HG03066 (cell line): ENCODE measurements around the gene IRF2BP1.

Experiments
- ATAC-seq: cut with Tn5 transposase; IDR thresholded peaks from one replicate; pipeline ENCODE4 v1.9.1; 2021; ENCODE audit warnings: low read depth; ENCODE audit not compliant: unreplicated experiment

Gene IRF2BP1

GRCh38 chr19:45885556-45886426, at the start of gene IRF2BP1:
TSS of gene IRF2BP1 (minus strand) at chr19:45886141. CDS start at chr19:45885774, 367 bp downstream.
- peak; percentile 45 for ATAC-seq

DNA sequence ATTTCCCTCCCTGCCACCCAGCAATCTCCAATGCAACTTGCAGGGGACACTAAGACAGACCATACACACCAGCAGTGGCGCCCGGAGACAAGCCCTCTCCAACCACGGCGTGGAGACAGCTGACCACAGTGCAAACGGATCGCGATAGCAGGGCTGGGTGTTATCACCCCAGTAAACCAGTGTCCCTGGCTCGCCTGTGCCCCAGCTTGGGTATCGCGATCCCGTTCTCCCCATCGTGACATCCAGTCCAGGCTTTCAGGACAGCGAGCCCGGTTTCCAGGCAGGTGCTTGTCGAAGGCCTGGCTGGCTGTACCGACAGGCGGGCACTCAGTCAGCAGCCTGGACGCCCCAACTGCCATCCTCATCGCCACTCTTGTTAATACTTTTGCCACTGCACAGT, 49.3 kb upstream of the IRF2BP1 start:
- ATAC-seq = no peak

DNA sequence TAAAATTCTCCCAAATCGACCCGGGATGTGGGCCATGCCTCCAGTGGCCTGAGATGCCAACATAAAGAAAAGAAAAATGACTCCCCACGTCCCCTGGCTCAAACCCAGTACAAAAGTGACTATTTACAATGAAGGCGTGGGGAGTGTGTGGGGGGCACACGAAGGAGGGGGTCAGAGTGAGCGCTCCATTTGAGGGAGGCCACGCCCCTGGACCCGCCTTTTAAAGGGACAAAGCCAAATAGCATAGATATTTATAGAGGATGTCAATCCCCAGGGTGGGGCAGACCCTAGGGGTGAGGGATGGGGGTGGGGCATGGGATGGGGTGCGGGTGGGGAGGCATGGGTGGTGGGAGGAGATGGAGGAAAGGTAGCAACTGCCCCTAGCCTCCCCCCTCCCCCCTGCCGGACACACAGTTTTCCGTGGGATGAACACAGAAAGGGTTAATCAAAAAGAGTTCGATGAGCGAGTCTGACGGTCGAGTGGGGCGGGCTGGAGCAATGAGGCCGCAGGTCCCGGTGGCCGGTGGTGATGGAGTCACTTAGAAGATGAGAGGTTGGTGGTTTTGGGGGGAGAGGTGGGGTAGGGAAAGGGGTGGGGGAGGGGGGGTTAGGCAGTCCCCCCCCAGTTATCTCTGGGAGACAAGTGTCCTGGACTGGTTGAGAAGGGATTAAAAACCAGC, 48.8 kb upstream of the IRF2BP1 start:
- ATAC-seq = no peak

DNA sequence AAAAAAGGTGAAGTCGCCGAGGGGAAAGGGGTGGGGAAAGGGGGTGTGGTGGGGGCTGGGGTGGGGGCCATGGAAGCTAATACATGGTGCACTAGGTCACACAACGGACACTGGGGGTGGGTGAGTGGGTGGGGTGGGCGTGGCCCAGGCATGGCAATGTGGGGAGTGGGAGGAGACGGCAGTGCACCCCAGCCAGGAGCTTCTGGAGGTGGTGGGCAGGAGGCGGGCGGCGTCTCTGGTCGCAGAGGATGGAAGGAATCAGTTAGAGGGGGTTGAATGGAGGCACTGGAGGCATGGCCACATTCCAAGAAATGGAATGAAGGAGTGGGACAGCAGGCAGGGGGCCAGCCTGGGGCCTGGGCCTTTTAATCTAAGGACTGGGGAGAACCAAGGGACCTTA, 47.8 kb upstream of the IRF2BP1 start:
- no peak for ATAC-seq

DNA sequence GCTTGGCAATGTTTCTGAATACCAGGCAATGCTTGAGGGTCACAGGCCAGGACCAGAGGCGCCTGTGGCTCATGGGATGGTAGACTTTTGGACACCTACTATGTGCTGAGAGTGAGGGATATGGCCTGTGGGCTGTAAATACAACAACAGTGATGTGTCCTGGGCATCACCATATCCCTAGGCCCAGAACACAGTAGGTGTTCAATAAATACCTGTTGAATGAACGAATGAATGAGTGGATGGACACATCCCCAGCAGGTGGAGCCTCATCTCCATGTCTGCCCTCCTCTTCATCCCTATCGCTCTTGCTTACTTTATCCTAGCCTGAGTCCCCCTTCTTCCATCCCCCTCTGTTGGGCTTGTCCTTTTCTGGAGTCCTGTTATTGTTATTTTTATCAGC, 45.1 kb upstream of the IRF2BP1 start:
- ATAC-seq = no peak

DNA sequence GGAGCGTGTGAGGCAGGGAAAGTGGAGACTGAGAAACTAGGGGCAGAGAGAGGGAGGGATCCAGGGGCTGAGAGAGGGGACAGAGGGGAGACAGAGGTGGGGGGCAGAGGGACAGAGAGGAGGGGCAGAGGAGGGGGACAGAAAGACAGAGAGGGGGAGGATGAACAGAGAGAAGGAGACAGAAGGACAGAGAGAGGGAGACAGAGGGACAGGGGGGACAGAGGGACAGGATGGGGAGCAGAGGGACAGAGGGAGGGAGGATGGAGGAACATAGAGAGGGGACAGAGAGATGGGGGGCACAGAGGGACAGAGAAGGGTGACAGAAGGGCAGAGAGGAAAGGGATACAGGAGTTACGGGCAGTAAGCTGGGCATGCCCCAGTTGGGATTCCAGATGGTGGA, 43.3 kb upstream of the IRF2BP1 start:
- no peak for ATAC-seq

DNA sequence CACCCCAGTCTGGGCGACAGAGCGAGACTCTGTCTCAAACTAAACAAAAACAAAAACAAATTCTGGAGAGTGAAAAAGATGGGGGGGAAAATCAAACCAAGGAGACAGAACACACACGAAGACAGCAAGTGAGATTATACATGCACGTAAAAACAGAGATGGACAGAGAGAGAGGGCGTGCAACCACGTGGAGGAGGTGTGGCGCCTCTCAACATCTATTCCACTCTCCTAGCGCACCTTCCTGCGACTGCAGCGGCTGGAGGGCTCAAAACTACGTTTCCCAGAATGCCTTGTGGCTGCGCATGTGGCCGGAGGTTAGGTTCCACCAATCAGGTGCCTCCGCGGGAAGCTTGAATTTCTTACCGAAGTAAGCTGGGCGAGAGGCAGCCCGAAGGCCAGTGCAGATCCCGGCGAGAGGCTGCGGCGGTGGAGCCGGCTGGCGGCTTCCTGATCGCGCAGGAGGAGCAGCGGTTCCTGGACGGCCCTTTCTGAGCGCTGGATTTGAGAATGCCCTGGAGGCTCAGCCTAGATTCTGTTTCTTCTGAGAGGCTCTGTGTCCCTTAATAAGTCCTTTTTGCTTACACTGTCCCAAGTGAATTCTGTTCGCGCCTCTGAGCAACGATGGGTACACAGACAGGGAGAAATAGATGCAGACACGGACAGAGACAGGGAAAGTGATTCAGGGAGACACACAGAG, 41.8 kb upstream of the IRF2BP1 start:
- no peak for ATAC-seq

DNA sequence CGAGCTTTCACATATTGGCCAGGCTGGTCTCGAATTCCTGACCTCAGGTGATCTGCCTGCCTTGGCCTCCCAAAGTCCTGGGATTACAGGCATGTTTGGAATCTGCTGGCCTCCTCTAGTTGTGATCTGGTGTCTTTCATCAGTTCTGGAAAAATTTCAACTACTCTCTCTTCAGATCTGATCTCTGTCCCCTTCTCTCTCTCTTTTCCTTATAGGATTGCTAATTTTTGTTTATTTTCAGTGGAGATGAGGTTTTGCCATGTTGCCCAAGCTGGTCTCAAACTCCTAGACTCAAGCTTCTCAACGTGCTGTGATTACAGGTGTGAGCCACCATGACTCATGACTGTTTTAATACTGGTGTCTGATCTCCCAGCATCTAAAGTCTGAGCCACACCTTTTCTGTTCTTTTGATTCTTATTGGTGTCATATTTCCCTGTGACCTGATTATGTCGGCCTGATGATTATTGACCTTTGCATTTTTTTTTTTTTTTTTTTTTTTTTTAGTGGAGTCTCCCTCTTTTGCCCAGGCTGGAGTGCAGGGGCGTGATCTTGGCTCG, 39.0 kb upstream of the IRF2BP1 start:
- no peak for ATAC-seq

DNA sequence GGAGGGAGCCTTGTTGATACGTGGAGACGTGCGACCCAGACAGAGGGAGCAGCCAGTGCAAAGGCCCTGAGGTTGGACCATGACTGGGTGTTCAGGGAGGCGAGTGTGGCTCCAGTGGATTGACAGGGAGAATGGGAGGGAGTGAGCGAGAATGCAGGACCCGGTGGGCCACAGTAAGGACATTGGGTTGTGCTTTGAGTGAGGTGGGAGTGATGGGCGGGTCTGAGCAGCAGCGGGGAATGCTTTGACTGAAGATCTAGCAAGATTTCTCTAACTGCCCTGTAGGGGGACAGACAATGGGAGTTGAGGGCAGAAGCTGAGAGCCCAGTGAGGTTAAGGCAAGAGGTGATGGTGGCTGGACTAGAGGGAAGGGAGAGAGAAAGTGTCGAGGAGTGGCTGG, 36.3 kb upstream of the IRF2BP1 start:
- ATAC-seq = no peak

- no peak for ATAC-seq
Measured at GRCh38 chr19:45920458-45920857, 34.5 kb upstream of the IRF2BP1 start.

- ATAC-seq = no peak
Measured at GRCh38 chr19:45919678-45920077, 33.7 kb upstream of the IRF2BP1 start.

DNA sequence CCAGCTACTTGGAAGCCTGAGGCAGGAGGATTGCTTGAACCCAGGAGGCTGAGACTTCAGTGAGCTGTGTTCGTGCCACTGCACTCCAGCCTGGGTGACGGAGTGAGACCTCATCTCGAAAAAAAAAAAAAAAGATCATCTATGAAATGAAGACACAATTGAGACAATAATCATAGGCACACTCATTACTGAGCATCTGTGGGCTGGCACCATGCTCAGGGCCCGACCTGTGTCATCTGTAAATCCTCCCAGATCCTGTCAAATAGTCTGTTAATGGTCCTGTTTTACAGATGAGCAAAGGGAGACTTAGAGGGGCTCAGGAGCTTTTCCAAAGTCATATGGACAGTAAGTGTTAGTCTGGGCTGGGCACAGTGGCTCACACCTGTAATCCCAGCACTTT, 32.8 kb upstream of the IRF2BP1 start:
- no peak for ATAC-seq

DNA sequence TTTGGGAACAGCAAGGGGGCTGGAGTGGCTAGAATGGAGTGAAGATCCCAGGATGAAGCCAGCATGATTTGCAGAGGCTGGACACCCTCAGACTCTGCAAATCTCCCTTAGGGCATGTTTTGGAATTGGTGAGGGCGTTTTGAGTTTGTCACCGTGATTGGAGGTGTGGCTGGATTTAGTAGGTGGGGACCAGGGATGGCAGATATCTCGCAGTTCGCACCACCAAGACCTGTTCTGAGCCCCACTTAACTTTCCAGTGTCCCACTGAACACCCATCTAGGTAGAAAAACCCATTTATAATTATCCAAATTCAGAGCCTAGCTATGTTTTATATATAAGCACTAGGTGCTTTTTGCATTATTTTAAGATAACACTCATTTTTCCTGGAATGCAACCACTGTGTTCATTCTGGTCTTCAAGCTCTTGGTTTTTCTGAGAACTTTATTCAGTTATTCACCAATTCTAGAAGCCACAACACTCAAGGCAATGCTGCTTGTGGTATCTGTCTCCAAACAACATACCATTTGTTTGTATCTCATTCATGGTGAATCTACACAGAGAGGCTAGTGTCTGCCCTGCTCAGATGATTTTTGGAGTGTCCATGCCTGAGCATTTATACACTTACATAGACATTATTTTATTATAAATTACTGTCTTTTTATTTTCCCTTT, 31.6 kb upstream of the IRF2BP1 start:
- no peak for ATAC-seq

- no peak for ATAC-seq
Measured at GRCh38 chr19:45913874-45914830, 28.2 kb upstream of the IRF2BP1 start, which contains the start of gene NANOS2. TSS of gene NANOS2 (minus strand) at chr19:45914778. CDS start at chr19:45914693, 85 bp downstream.

GRCh38 chr19:45911291-45911690, 25.4 kb upstream of the IRF2BP1 start:
- no peak for ATAC-seq

DNA sequence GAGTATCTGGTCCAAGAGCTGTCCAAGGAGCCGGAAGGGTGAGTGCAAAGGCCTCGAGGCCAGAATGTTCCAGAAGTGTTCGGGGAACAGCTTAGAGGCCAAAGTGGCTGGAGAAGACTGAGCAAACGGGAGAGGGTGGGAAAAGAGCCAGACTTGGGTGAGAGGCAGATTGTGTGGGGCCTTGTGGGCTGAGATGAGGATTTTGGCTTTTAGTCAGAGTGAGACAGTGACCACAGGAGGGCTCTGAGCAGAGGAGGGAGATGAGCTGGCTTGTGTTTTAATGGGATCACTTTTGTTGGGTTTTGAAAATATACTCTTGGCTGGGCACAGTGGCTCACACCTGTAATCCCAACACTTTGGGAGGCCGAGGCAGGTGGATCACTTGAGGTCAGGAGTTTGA, 23.0 kb upstream of the IRF2BP1 start:
- ATAC-seq = no peak

GRCh38 chr19:45906221-45906620, 20.3 kb upstream of the IRF2BP1 start:
- ATAC-seq = no peak

- no peak for ATAC-seq
Measured at GRCh38 chr19:45905011-45905410, 19.1 kb upstream of the IRF2BP1 start.
